Measurements from ENCODE around the gene KIF21B. TPM values are rescaled to one million over a fixed set of nuclear protein-coding genes. Genes with fewer than 3 reads are reported as not detected.
"Not testable (repeated sequence)": the region's sequence is repeated elsewhere in the genome, so short reads cannot be mapped to it uniquely, and the experiment has no call there.

Gene KIF21B
- total RNA-seq, 1 experiment from 2014 or later: 0.60 TPM

GRCh38 chr1:200934676-200935245 lies 88.8 kb downstream of the KIF21B start:
- Histone ChIP-seq H3K4me1 (ENCODE audit: insufficient read depth, low read length, poor library complexity, severe bottlenecking) (no peaks in the 10 kb centered on the region), H3K27ac (ENCODE audit: low read depth, low read length, poor library complexity, severe bottlenecking) (no peak overlapping the region), H3K9me3 (ENCODE audit: low read depth, low read length, poor library complexity, severe bottlenecking) (no peaks in the 10 kb centered on the region), H3K27me3 (replicated peaks; ENCODE audit: insufficient read depth, low read depth, low read length, poor library complexity) (no peaks in the 10 kb centered on the region), H3K4me3 (ENCODE audit: low read depth, low read length, poor library complexity, severe bottlenecking) (no peak overlapping the region), H3K36me3 (ENCODE audit: insufficient read depth, low read length, poor library complexity, severe bottlenecking) (no peaks in the 10 kb centered on the region)
- no TSS peak for BruUV-seq (replicated peaks)
- POLR2A ChIA-PET (ENCODE audit: low non-redundant PET): no interaction called here
- DNase-seq (ENCODE audit: low spot score): no peak
- TF ChIP-seq EZH2 (IDR thresholded peaks at IDR 0.05; ENCODE audit: borderline replicate concordance, low read depth, low read length, poor library complexity, severe bottlenecking) (no peak), CTCF (conservative IDR thresholded peaks at IDR 0.05; ENCODE audit: low read depth, low read length) (no peak)
- intact Hi-C loops (cut with micrococcal nuclease; ENCODE audit: unreplicated experiment): no loop called here
- CTCF ChIA-PET: no interaction called here

GRCh38 chr1:200931776-200932175 lies 91.7 kb downstream of the KIF21B start:
- Histone ChIP-seq H3K4me3 (ENCODE audit: low read depth, low read length, poor library complexity, severe bottlenecking) (no peak overlapping the region), H3K9me3 (ENCODE audit: low read depth, low read length, poor library complexity, severe bottlenecking) (no peaks in the 10 kb centered on the region), H3K4me1 (ENCODE audit: insufficient read depth, low read length, poor library complexity, severe bottlenecking) (no peaks in the 10 kb centered on the region), H3K27ac (ENCODE audit: low read depth, low read length, poor library complexity, severe bottlenecking) (no peak overlapping the region), H3K36me3 (ENCODE audit: insufficient read depth, low read length, poor library complexity, severe bottlenecking) (no peaks in the 10 kb centered on the region), H3K27me3 (replicated peaks; ENCODE audit: insufficient read depth, low read depth, low read length, poor library complexity) (no peaks in the 10 kb centered on the region)
- no TSS peak for BruUV-seq (replicated peaks)
- ChIA-PET CTCF (no interaction called here), POLR2A (ENCODE audit: low non-redundant PET) (no interaction called here)
- no peak for DNase-seq (ENCODE audit: low spot score)
- TF ChIP-seq EZH2 (IDR thresholded peaks at IDR 0.05; ENCODE audit: borderline replicate concordance, low read depth, low read length, poor library complexity, severe bottlenecking): no peak
- TF ChIP-seq CTCF (conservative IDR thresholded peaks at IDR 0.05; ENCODE audit: low read depth, low read length): no peak
- intact Hi-C loops (cut with micrococcal nuclease; ENCODE audit: unreplicated experiment): no loop called here

DNA sequence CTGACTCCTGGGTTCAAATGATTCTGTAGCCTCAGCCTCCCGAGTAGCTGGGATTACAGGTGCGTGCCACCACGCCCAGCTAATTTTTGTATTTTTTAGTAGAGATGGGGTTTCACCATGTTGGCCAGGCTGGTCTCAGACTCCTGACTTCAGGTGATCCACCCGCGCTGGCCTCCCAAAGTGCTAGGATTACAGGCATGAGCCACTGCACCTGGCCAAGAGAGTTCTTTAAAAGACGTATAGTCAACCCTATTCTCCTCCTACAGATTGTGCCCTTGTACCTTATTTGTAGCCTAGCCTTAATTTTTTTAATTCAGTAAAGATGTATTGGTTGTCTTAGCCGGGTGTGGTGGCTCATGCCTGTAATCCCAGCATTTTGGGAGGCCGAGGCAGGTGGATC lies 93.2 kb downstream of the KIF21B start:
- DNase-seq (ENCODE audit: low spot score); H3K36me3 ChIP-seq (ENCODE audit: insufficient read depth, low read length, poor library complexity, severe bottlenecking); H3K27ac ChIP-seq (ENCODE audit: low read depth, low read length, poor library complexity, severe bottlenecking); H3K4me3 ChIP-seq (ENCODE audit: low read depth, low read length, poor library complexity, severe bottlenecking); POLR2A ChIA-PET (ENCODE audit: low non-redundant PET); CTCF ChIA-PET; H3K4me1 ChIP-seq (ENCODE audit: insufficient read depth, low read length, poor library complexity, severe bottlenecking); BruUV-seq (replicated peaks); intact Hi-C loops (cut with micrococcal nuclease; ENCODE audit: unreplicated experiment); H3K9me3 ChIP-seq (ENCODE audit: low read depth, low read length, poor library complexity, severe bottlenecking); H3K27me3 ChIP-seq (replicated peaks; ENCODE audit: insufficient read depth, low read depth, low read length, poor library complexity): not testable (repeated sequence)

DNA sequence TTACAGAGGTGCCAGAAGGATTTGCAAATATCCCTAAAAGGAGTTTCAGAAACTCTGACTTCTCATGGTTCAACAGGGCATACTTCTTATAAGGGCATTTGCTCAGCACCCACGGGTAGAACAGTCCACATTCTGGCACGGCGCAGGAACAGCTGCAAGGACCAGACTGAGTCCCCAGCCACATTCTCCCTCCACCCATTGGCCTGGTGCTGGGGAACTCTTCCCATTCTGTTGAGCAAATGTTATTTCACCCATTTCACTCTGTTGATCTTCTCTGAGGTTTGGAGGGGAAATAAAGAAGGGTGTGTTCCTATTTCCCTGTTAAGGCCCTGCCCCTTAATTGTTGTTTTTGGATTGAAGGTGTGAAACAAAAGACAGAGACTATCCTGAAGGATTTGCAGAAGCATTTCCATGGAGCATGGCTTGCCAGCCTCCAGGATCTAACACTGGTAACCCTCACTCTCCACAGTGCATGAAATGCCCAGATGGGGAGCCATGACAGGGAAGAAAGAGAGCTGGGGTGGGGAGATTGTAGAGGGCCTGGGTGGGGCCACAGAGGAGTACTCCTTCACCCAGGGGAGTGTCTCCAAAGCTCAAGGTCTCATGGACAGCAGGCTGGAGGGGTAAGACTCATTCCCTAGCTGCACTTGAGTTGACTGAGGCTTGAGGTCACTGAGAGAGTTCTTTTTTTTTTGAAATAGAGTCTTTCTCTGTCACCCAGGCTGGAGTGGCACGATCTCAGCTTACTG lies 93.8 kb downstream of the KIF21B start:
- H3K4me3 ChIP-seq (ENCODE audit: low read depth, low read length, poor library complexity, severe bottlenecking): no peak overlapping the region
- TF ChIP-seq EZH2 (IDR thresholded peaks at IDR 0.05; ENCODE audit: borderline replicate concordance, low read depth, low read length, poor library complexity, severe bottlenecking) (no peak), CTCF (conservative IDR thresholded peaks at IDR 0.05; ENCODE audit: low read depth, low read length) (no peak)
- intact Hi-C loops (cut with micrococcal nuclease; ENCODE audit: unreplicated experiment): no loop called here
- no peaks in the 10 kb centered on the region for H3K4me1 ChIP-seq (ENCODE audit: insufficient read depth, low read length, poor library complexity, severe bottlenecking)
- no peaks in the 10 kb centered on the region for H3K36me3 ChIP-seq (ENCODE audit: insufficient read depth, low read length, poor library complexity, severe bottlenecking)
- H3K9me3 ChIP-seq (ENCODE audit: low read depth, low read length, poor library complexity, severe bottlenecking): no peaks in the 10 kb centered on the region
- ChIA-PET CTCF (no interaction called here), POLR2A (ENCODE audit: low non-redundant PET) (no interaction called here)
- H3K27me3 ChIP-seq (replicated peaks; ENCODE audit: insufficient read depth, low read depth, low read length, poor library complexity): no peaks in the 10 kb centered on the region
- BruUV-seq (replicated peaks): no TSS peak
- DNase-seq (ENCODE audit: low spot score): no peak
- no peak overlapping the region for H3K27ac ChIP-seq (ENCODE audit: low read depth, low read length, poor library complexity, severe bottlenecking)

Data from A673 (cell line).